ENCODE data around the gene ZNF518B. TPM values are rescaled to one million over a fixed set of nuclear protein-coding genes. Genes with fewer than 3 reads are reported as not detected.

ZNF518B gene
- total RNA-seq, 1 experiment from 2014 or later, result 39.2 TPM

DNA sequence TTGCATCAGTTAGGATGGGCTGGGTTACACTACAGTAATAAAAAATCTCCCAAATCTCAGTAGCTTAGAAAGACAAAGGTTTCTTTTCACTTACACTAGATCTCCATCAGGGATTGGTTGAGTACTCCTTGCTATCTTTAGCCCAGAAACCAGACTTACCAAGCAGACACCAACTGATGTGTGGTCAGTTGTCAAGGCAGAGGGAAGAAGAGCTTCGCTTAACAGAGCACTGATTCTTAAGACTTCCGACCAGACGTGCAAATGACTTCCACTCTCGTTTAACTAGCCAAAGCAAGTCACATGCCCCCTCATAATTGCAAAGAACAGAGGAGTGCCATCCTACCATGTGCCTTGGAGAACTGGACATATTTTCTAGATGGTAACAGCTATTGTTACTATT lies 5.7 kb upstream of the ZNF518B start:
- no peak for DNase-seq
- H3K27me3 ChIP-seq (ENCODE audit: control insufficient read depth, insufficient read depth, low read length), result peaks cover 55% of the 10 kb centered on the region
- no peaks in the 10 kb centered on the region for H3K36me3 ChIP-seq (replicated peaks; ENCODE audit: control insufficient read depth, insufficient read depth, low read length)
- no peak overlapping the region for H3K4me3 ChIP-seq (ENCODE audit: insufficient read depth, low read depth, low read length)

DNA sequence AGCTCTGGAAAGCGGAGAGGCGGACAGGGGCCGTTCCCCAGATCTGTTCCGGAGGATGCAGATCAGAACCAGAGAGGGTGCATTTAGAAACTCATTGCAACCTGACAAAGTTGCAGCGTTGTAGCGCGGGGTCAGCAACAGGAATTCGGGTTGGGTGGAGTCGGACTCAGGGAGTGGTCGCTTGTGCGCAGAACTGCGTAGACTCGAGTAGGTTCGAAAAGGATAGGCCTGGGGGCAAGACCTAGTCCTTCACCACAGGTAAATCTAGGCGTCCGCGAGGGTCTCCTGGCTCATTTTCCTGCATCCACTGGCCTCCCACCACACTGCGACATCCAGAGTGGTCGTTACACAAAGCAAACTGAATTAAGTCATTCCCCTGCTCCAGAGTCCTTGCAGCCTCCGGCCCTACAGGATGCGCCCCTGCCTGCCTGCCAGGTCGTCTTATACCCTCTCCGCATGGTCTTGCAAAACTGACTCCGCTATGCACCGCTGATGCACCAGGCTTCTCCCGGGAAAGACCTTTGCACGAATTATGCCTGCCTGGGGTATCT lies 4.7 kb upstream of the ZNF518B start:
- H3K27me3 ChIP-seq (ENCODE audit: control insufficient read depth, insufficient read depth, low read length), result peaks cover 61% of the 10 kb centered on the region
- H3K36me3 ChIP-seq (replicated peaks; ENCODE audit: control insufficient read depth, insufficient read depth, low read length), result no peaks in the 10 kb centered on the region
- peak; percentile 59 for DNase-seq
- H3K4me3 ChIP-seq (ENCODE audit: insufficient read depth, low read depth, low read length), result peak overlapping the region; percentile 61

DNA sequence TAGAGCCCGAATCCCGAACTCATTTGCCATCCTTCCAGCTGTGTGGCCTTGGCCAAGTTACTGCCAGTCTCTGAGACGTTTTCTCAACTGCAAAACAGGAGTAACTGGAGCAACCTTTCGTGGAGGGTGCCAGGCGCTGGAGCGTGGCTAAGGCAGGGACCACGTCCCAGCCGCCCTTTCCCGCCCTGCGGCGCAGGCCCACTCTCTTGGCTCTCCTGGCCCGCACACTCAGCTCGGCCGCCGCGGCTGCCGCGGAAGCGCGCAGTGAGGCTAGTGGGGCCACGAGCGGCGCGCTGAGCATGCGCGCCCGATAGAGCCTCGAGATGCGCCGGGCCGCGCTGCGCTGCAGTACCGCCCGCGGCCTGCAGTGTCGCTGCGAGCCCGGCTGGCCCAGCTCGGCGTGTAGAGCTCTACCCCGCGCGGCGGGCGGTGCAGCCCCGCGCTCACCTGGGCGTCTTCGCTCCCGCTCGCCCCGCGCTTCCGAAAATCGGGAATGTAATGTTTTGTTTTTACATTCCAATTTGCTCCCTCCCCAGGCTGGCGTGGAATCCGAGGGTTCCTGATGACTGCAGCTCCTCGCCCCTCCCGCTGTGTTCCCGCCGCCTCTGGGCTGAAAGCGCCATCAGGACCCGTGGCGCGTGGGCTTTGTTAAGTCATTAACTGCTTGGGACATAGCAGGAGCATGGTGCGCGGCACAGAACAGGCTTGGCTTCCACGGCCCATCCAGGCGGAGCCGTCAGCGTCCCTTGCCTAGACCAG lies 4.0 kb upstream of the ZNF518B start:
- no peaks in the 10 kb centered on the region for H3K36me3 ChIP-seq (replicated peaks; ENCODE audit: control insufficient read depth, insufficient read depth, low read length)
- peak; percentile 96 for DNase-seq
- H3K27me3 ChIP-seq (ENCODE audit: control insufficient read depth, insufficient read depth, low read length), result peaks cover 64% of the 10 kb centered on the region
- peak overlapping the region; percentile 61 for H3K4me3 ChIP-seq (ENCODE audit: insufficient read depth, low read depth, low read length)

DNA sequence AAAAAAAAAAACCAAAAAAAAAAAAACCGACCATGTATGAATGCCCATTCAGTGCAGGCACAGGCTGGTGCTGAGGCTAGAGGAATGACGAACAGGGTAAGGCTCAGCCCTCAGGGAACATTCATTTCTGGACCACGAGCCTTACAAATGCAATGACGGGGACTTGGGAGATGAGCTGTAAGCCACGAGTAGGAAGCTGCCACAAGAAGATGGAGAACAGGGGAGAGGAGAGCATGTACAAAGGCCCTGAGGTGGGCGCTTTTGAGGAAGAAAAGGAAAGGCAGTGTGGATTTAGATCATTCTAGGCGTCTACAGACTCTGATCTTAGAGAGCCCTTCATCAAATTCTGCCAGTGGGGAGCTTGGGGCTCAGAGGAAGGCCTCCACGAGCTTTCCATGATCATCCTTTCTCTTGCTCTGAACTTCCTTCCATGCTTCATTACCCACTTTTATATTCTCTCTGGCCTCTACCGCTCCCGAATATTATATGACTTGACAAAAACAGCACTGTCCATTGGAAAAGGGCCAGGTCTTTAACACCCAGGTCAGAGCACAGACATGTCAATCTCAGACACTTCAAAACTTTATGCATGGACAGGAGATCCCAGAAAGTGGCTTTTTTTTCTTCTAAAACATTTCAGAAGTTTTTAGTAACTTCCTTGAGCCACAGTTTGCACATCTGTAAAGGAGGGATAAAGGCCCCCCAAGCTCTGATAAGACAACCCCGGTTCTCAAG lies 3.3 kb upstream of the ZNF518B start:
- Histone ChIP-seq H3K4me3 (ENCODE audit: insufficient read depth, low read depth, low read length) (no peak overlapping the region), H3K27me3 (ENCODE audit: control insufficient read depth, insufficient read depth, low read length) (peaks cover 72% of the 10 kb centered on the region), H3K36me3 (replicated peaks; ENCODE audit: control insufficient read depth, insufficient read depth, low read length) (no peaks in the 10 kb centered on the region)
- no peak for DNase-seq

DNA sequence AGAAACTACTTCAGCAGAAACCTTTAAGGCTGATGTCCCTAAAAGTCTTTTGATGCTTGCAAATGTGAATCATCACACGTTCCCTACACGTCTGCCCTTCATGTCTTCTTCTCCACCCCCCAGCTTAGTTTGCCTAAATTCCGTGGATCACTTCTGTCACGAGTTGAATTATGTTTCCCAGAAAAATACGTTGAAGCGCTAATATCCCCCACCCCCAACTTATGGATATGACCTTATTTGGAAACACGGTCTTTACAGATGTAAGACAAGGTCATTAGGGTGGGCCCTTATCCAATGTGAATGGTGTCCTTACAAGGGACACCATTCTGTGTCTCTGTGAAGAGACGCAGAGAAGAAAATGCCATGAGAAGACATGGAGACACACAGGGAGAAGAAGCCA lies 2.1 kb upstream of the ZNF518B start:
- H3K27me3 ChIP-seq (ENCODE audit: control insufficient read depth, insufficient read depth, low read length), result peaks cover 75% of the 10 kb centered on the region
- no peak for DNase-seq
- peaks cover 3% of the 10 kb centered on the region for H3K36me3 ChIP-seq (replicated peaks; ENCODE audit: control insufficient read depth, insufficient read depth, low read length)
- no peak overlapping the region for H3K4me3 ChIP-seq (ENCODE audit: insufficient read depth, low read depth, low read length)

DNA sequence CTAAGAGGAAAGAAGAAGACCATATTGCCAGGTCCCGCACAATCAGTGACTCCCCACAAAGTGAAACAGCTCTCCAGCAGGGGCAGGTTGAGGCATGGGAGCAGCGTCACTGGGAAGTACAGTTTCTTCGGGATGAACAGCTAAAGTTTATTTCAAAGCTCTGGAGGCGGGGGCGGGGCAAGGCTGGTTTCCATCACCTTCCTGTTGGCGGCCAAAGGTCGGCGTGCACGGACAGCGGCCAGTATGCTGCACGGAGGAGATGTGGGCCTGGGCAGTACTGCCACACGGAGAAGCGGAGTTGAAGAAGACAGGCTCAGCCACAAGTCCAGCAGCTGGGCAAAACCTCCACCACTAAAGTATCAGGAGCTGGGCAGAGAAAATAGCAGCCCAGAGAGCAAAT lies 951 bp upstream of the ZNF518B start:
- H3K4me3 ChIP-seq (ENCODE audit: insufficient read depth, low read depth, low read length), result no peak overlapping the region; the same call in 1 of the 2 replicates
- DNase-seq, result peak; percentile 43
- peaks cover 6% of the 10 kb centered on the region for H3K36me3 ChIP-seq (replicated peaks; ENCODE audit: control insufficient read depth, insufficient read depth, low read length)
- peaks cover 71% of the 10 kb centered on the region for H3K27me3 ChIP-seq (ENCODE audit: control insufficient read depth, insufficient read depth, low read length)

DNA sequence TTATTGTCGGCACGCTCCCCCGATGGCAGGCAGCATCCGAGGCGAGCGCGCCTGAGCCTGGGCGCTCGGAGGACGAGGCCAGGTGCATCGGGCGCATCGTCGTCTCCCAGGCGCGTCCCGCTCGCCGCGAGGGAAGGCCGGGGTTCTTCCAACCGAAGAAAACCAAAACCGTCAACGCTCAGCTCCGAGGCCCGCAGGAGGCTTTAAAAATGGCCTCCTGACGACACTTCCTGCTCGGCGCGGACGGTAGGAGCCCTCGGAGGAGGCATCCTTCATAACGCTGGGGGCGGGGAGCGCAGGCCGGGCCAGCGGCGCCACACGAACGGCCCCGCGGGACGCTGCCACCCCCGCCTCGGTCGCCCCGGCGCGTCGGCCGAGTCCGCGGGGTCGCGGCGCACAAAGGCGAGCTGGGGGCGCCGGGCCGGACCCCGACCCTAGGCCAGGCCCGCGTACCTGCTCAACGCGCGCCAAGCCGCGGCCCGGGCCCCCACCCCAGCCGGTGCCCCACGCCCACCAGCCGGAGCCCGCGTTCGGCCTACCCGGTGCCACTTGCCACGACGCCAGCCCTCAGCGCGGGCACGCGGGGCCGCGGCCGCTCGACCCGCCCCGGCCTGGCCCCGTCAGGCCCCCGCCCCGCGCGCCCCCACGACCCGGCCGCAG lies 501 bp downstream of the ZNF518B start:
- Histone ChIP-seq H3K36me3 (replicated peaks; ENCODE audit: control insufficient read depth, insufficient read depth, low read length) (peaks cover 7% of the 10 kb centered on the region), H3K27me3 (ENCODE audit: control insufficient read depth, insufficient read depth, low read length) (peaks cover 56% of the 10 kb centered on the region), H3K4me3 (ENCODE audit: insufficient read depth, low read depth, low read length) (peak overlapping the region; percentile 60)
- DNase-seq, result peak; percentile 74

DNA sequence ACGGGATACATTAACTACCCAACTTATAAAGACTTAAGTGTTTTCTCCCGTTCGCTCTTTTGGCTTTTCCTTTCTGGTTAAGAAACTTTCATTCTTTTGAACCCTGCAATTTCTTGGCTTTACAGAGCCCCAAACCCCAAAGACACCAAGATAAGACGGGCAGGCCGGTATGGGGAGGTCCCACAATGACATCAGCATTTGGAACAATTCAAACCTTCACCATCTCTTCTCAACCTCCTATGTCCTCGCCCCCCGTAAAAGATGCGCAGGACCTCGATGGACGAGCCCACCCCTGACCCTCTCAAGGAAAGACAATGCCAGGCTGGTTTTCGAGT lies 999 bp downstream of the ZNF518B start:
- Histone ChIP-seq H3K27me3 (ENCODE audit: control insufficient read depth, insufficient read depth, low read length) (peaks cover 52% of the 10 kb centered on the region), H3K4me3 (ENCODE audit: insufficient read depth, low read depth, low read length) (peak overlapping the region; percentile 60), H3K36me3 (replicated peaks; ENCODE audit: control insufficient read depth, insufficient read depth, low read length) (peaks cover 7% of the 10 kb centered on the region)
- DNase-seq, result no peak

DNA sequence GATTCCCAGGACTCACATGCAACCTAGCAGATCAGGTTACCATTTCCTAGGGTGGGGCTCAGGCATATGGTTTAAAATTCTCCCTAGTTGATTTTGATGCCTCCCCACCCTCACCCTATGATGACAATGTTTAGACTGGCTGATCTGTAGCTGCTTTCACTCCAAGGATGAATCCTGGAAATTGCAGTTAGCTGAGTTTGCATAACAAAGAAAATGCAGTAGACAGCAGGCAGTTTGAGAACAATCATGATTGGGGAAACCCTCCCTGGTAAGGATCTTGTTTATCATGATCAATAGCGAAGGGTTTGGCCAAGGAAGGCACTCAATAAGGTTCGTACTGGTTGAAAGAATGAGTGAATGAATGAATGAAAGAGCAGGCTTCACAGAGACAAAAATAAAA lies 2.1 kb downstream of the ZNF518B start:
- peaks cover 42% of the 10 kb centered on the region for H3K27me3 ChIP-seq (ENCODE audit: control insufficient read depth, insufficient read depth, low read length)
- no peak for DNase-seq
- no peak overlapping the region for H3K4me3 ChIP-seq (ENCODE audit: insufficient read depth, low read depth, low read length)
- peaks cover 7% of the 10 kb centered on the region for H3K36me3 ChIP-seq (replicated peaks; ENCODE audit: control insufficient read depth, insufficient read depth, low read length)

DNA sequence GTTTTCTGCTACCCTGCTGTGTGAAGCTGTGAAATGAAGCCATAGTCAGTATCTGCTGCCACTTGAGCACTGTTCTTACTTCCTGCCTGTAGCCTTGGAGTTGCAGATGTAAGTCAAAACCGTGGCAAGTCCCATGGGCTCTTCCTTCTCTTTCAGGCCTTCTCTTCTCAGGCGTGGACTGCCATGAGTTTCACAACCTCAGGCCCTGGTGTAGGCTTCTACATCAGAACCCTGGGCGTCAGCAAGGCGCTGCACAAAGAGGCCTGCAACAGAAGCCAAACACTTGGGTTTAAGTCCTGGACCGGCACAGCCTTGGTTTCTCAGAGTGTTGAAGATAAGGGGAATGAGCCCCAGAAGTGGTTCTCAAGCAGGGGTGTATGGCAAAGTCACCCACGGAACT lies 2.5 kb downstream of the ZNF518B start:
- no peak overlapping the region for H3K4me3 ChIP-seq (ENCODE audit: insufficient read depth, low read depth, low read length)
- H3K27me3 ChIP-seq (ENCODE audit: control insufficient read depth, insufficient read depth, low read length), result peaks cover 38% of the 10 kb centered on the region
- peaks cover 7% of the 10 kb centered on the region for H3K36me3 ChIP-seq (replicated peaks; ENCODE audit: control insufficient read depth, insufficient read depth, low read length)

DNA sequence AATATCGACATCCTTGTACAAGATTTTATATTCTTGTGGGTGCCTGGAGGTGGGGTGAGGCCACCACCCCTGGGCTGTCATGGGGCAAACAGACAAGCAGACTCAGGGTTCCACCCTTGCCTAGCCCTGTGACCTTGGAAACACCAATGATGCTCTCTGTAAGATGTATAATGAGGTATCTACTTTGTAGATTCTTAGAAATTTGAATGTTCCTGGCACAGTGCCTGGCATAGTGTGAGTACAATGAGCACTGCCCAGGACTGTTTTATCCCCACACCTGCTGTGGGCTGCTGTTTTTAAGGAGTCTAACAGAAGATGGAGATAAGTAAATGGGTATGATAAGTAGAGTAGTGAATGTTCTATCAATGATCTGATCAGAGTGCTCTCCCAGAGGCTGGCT lies 3.1 kb downstream of the ZNF518B start:
- Histone ChIP-seq H3K27me3 (ENCODE audit: control insufficient read depth, insufficient read depth, low read length) (peaks cover 32% of the 10 kb centered on the region), H3K4me3 (ENCODE audit: insufficient read depth, low read depth, low read length) (no peak overlapping the region), H3K36me3 (replicated peaks; ENCODE audit: control insufficient read depth, insufficient read depth, low read length) (peaks cover 7% of the 10 kb centered on the region)
- DNase-seq, result no peak

More for the DNA sequence above, 2.5 kb downstream of the ZNF518B start:
- no peak for DNase-seq

DNA sequence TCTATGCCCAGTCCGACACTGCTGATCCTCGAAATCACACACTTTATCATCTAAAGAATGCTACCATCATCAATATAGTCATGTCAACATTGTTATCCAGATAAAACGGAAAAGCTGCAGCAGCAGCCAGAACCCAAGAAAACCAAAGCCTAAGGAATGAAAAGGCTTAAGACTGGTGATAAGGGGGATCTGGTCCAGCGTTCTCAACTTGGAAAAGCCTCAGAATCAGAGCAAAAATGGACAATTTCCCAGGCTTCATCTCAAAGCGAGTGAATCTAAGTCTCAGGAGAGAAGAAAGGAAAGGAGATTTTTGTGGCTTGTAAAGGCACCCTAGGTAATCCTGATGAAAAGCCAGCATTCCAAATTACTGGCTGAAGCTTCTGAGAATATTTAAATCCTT lies 8.2 kb downstream of the ZNF518B start:
- no peak for DNase-seq
- Histone ChIP-seq H3K27me3 (ENCODE audit: control insufficient read depth, insufficient read depth, low read length) (no peaks in the 10 kb centered on the region), H3K36me3 (replicated peaks; ENCODE audit: control insufficient read depth, insufficient read depth, low read length) (peaks cover 6% of the 10 kb centered on the region), H3K4me3 (ENCODE audit: insufficient read depth, low read depth, low read length) (no peak overlapping the region)

DNA sequence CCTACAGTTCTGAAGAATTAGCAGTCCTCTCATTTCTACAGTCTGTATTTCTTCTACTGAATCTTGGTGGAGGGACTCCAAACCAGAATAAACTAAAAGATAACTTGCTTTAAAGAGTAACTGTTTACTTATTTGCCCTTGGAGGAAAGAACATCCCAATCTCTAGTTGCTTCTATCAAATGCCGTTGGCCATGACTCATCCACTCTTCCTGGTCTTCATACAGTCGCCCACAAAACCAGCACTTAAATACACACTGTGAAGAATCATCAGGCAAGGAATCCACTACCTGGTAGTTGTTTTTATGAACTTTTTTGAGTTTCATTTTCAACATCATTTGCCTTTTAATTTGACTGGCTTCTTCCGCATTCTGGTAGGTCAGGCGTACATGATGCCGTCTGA lies 14.2 kb downstream of the ZNF518B start:
- H3K27me3 ChIP-seq (ENCODE audit: control insufficient read depth, insufficient read depth, low read length), result no peaks in the 10 kb centered on the region
- no peak overlapping the region for H3K4me3 ChIP-seq (ENCODE audit: insufficient read depth, low read depth, low read length)
- no peak for DNase-seq
- H3K36me3 ChIP-seq (replicated peaks; ENCODE audit: control insufficient read depth, insufficient read depth, low read length), result peaks cover 2% of the 10 kb centered on the region; the same call in 1 of the 2 replicates

DNA sequence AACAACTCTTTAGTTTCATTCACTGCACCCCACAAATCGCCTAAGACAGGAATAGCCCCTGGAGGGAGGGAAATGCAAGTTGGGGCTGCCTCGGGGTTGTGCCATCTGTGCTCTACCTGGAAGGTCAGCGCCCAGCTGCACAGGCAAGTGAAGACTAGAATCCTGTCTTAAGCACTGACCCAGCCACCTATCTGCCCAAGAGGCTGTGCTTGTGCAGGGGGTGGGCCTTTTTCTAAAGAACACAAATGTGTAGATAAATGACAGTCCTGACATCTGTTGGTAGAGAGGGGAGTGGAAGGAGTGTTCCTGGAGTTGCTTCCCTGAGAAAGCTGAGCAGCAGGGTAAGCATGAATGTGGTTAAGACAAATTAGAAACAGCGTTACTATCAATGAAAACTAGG lies 15.7 kb downstream of the ZNF518B start:
- no peaks in the 10 kb centered on the region for H3K27me3 ChIP-seq (ENCODE audit: control insufficient read depth, insufficient read depth, low read length)
- peaks cover 2% of the 10 kb centered on the region; the same call in 1 of the 2 replicates for H3K36me3 ChIP-seq (replicated peaks; ENCODE audit: control insufficient read depth, insufficient read depth, low read length)
- H3K4me3 ChIP-seq (ENCODE audit: insufficient read depth, low read depth, low read length), result no peak overlapping the region
- no peak for DNase-seq

DNA sequence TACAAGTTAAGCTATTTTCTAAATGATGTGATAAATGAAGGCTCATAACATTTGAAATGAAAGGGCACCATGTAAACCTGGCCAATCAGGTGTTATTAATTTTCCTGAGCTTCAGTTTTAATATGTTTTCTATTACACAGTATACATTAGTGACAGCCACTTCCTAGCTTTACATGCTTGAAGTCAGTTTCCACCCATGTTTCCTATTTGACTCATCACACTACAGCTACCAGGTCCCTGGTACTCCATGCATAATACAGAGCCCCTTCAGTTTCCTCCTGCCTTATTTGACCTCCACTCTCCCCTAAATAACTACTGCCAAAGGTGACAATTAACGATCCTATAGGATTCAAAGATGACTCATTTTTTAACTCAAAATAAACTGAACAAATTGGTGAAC lies 18.3 kb downstream of the ZNF518B start:
- Histone ChIP-seq H3K36me3 (replicated peaks; ENCODE audit: control insufficient read depth, insufficient read depth, low read length) (no peaks in the 10 kb centered on the region), H3K4me3 (ENCODE audit: insufficient read depth, low read depth, low read length) (no peak overlapping the region), H3K27me3 (ENCODE audit: control insufficient read depth, insufficient read depth, low read length) (no peaks in the 10 kb centered on the region)
- no peak for DNase-seq

Measured in H7 (cell line).